CD14-positive monocyte (primary cell): ENCODE data around the gene KAT6B. TPM values are rescaled to one million over a fixed set of nuclear protein-coding genes. Genes with fewer than 3 reads are reported as not detected.

Experiments used
- DNase-seq, 3 donors: peaks; one replicate each; pipeline ENCODE4 v3.0.0-alpha.2; 2011 to 2022
- H2AFZ ChIP-seq: 2 replicates; pipeline ENCODE4 v1.6.0; 2012; ENCODE audit warnings: mild to moderate bottlenecking, low read depth, low read length, inconsistent platforms; ENCODE audit not compliant: insufficient read depth, poor library complexity, severe bottlenecking
- H3K27ac ChIP-seq, 2 donors: 1 replicate in 1 of 2; 2 replicates in 1 of 2; pipeline ENCODE4 v1.5.1; 2012 to 2013; ENCODE audit warnings: low read length in 2 of 2, control low read depth in 1 of 2, inconsistent platforms in 1 of 2, low read depth in 1 of 2, mild to moderate bottlenecking in 1 of 2
- H3K27me3 ChIP-seq, 2 donors: one replicate each; pipeline versions ENCODE4 v1.6.0 to v1.6.1; 2011 to 2013; ENCODE audit warnings: low read length in 2 of 2; ENCODE audit not compliant: control insufficient read depth in 2 of 2, insufficient read depth in 2 of 2
- H3K36me3 ChIP-seq, 2 donors: replicated peaks in 1 of 2; 1 replicate in 1 of 2; 2 replicates in 1 of 2; pipeline versions ENCODE4 v1.5.1 to v1.6.1; 2012 to 2013; ENCODE audit warnings: low read length in 2 of 2, control low read depth in 1 of 2, inconsistent platforms in 1 of 2, mild to moderate bottlenecking in 1 of 2; ENCODE audit not compliant: insufficient read depth in 2 of 2, control insufficient read depth in 1 of 2
- H3K4me1 ChIP-seq, 2 donors: 1 replicate in 1 of 2; 2 replicates in 1 of 2; pipeline versions ENCODE4 v1.5.1 to v1.6.1; 2012 to 2013; ENCODE audit warnings: low read length in 2 of 2, control low read depth in 1 of 2, inconsistent platforms in 1 of 2, mild to moderate bottlenecking in 1 of 2, moderate library complexity in 1 of 2; ENCODE audit not compliant: insufficient read depth in 2 of 2, control insufficient read depth in 1 of 2
- H3K4me2 ChIP-seq: replicated peaks from 2 replicates; pipeline ENCODE3; 2012; ENCODE audit warnings: low read length, moderate library complexity, mild to moderate bottlenecking; ENCODE audit not compliant: poor library complexity, severe bottlenecking; ENCODE audit errors: extremely low read depth
- H3K4me3 ChIP-seq, 3 experiments: fragments of 200-600 bp in 1 of 3; sonication (generic) in 1 of 3; replicated peaks in 1 of 3; 1 replicate in 2 of 3; 2 replicates in 1 of 3; pipeline ENCODE4 v1.5.1; 2011 to 2013; ENCODE audit warnings: low read length in 3 of 3, mild to moderate bottlenecking in 3 of 3, control low read depth in 2 of 3, low read depth in 2 of 3, inconsistent platforms in 1 of 3, moderate library complexity in 1 of 3
- H3K79me2 ChIP-seq: 2 replicates; pipeline ENCODE4 v1.6.0; 2012; ENCODE audit warnings: mild to moderate bottlenecking, control low read depth, inconsistent platforms, low read length, moderate library complexity; ENCODE audit not compliant: insufficient read depth
- H3K9ac ChIP-seq: 2 replicates; pipeline ENCODE4 v1.6.0; 2017; ENCODE audit warnings: low read length, mild to moderate bottlenecking; ENCODE audit not compliant: insufficient read depth, poor library complexity, severe bottlenecking
- H3K9me3 ChIP-seq, 2 donors: replicated peaks in 1 of 2; 1 replicate in 1 of 2; 2 replicates in 1 of 2; pipeline versions ENCODE4 v1.5.1 to v1.6.1; 2012 to 2013; ENCODE audit warnings: low read length in 2 of 2, control low read depth in 1 of 2; ENCODE audit not compliant: control insufficient read depth in 1 of 2, insufficient read depth in 1 of 2
- H4K20me1 ChIP-seq: 2 replicates; pipeline ENCODE4 v1.6.0; 2012; ENCODE audit warnings: mild to moderate bottlenecking, low read length, control low read depth, moderate library complexity; ENCODE audit not compliant: insufficient read depth
- H3K27ac Mint-ChIP-seq, 7 donors: one replicate each; pipeline ENCODE4 v1.8.0; 2020; ENCODE audit warnings: mild to moderate bottlenecking in 7 of 7, mixed read lengths in 7 of 7, moderate library complexity in 6 of 7, inconsistent platforms in 2 of 7
- H3K27me3 Mint-ChIP-seq, 3 donors: one replicate each; pipeline ENCODE4 v1.8.0; 2021 to 2022; ENCODE audit warnings: low read depth in 3 of 3, mild to moderate bottlenecking in 3 of 3, mixed read lengths in 3 of 3, moderate library complexity in 3 of 3, inconsistent platforms in 1 of 3
- H3K36me3 Mint-ChIP-seq, 2 donors: one replicate each; pipeline ENCODE4 v1.8.0; 2020; ENCODE audit warnings: mixed read lengths in 2 of 2, inconsistent platforms in 1 of 2, mild to moderate bottlenecking in 1 of 2
- H3K4me1 Mint-ChIP-seq: one replicate; pipeline ENCODE4 v1.8.0; 2020; ENCODE audit warnings: mild to moderate bottlenecking, mixed read lengths
- H3K4me3 Mint-ChIP-seq, 2 donors: one replicate each; pipeline ENCODE4 v1.8.0; 2020; ENCODE audit warnings: mild to moderate bottlenecking in 2 of 2, mixed read lengths in 2 of 2, moderate library complexity in 1 of 2
- H3K9me3 Mint-ChIP-seq, 7 donors: one replicate each; pipeline ENCODE4 v1.8.0; 2020 to 2022; ENCODE audit warnings: mixed read lengths in 7 of 7, mild to moderate bottlenecking in 6 of 7, moderate library complexity in 6 of 7, inconsistent platforms in 2 of 7
- WGBS: methylation state at CpG from one replicate; pipeline ENCODE4 v1.1.5; 2013; ENCODE audit warnings: missing lambda C conversion rate; ENCODE audit not compliant: insufficient coverage; 5-methylcytosine and 5-hydroxymethylcytosine counted together
- intact Hi-C, 2 donors: fragments of 100-400 bp; cut with micrococcal nuclease; formaldehyde crosslinking; loops; one replicate each; pipeline versions ENCODE4 v1.15.0 to v1.15.1; 2023
- polyA plus RNA-seq, 3 donors: library from polyadenylated mRNA; depleted of rRNA in 1 of 3; unstranded in 2 of 3; stranded (reverse) in 1 of 3; fragments of 300-500 nt in 2 of 3; fragments of >200 nt in 1 of 3; fragmentation: Illumina TruSeq in 2 of 3; gene quantifications; 1 replicate in 2 of 3; 2 replicates in 1 of 3; pipeline ENCODE4 v1.2.3, GENCODE V29; 2012 to 2021
- TF ChIP-seq, protein P1 (sequence below): fragments of 200-600 bp; IDR thresholded peaks from one replicate; pipeline ENCODE4 v1.8.0; 2022; ENCODE audit warnings: antibody characterized with exemption, mild to moderate bottlenecking

KAT6B gene
- polyA plus RNA-seq, 3 donors: 3.3 to 6.4 (median 6.2) TPM

DNA sequence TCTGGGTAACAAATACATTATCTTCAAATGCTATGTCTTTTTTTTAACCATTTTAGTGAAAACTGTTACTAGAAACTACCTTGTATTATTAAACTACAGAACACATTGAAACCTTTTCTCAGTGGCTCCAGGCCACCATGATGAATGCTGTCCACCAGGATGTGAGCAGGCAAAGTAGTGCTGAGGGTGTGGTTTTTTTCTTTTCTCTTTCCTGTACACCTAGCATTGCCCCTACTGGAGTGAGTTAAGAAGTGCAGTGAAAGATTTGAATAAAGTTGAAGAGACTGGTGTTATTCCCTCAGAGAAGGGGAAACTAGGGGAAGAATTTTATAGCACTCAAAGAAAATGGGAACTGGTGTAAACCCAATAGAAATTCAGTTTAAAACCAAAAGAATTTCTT, 165.0 kb downstream of the KAT6B start:
- Histone ChIP-seq H3K4me3 (no peak overlapping the region), H3K9ac (no peak overlapping the region), H3K27me3 (no peaks in the 10 kb centered on the region), H3K4me1 (no peaks in the 10 kb centered on the region), H3K27ac (no peak overlapping the region), H3K9me3 (no peaks in the 10 kb centered on the region), H3K36me3 (peaks cover 25 to 67% of the 10 kb centered on the region in 2 donors), H2AFZ (no peak overlapping the region), H3K4me2 (no peak overlapping the region), H3K79me2 (no peaks in the 10 kb centered on the region), H4K20me1 (no peaks in the 10 kb centered on the region)
- TF ChIP-seq, protein P1, sequence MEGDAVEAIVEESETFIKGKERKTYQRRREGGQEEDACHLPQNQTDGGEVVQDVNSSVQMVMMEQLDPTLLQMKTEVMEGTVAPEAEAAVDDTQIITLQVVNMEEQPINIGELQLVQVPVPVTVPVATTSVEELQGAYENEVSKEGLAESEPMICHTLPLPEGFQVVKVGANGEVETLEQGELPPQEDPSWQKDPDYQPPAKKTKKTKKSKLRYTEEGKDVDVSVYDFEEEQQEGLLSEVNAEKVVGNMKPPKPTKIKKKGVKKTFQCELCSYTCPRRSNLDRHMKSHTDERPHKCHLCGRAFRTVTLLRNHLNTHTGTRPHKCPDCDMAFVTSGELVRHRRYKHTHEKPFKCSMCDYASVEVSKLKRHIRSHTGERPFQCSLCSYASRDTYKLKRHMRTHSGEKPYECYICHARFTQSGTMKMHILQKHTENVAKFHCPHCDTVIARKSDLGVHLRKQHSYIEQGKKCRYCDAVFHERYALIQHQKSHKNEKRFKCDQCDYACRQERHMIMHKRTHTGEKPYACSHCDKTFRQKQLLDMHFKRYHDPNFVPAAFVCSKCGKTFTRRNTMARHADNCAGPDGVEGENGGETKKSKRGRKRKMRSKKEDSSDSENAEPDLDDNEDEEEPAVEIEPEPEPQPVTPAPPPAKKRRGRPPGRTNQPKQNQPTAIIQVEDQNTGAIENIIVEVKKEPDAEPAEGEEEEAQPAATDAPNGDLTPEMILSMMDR: no peak
- Mint-ChIP-seq H3K4me3 (no peak overlapping the region), H3K27ac (no peak overlapping the region), H3K36me3 (peaks cover 35 to 38% of the 10 kb centered on the region in 2 donors), H3K27me3 (no peaks in the 10 kb centered on the region), H3K9me3 (no peaks in the 10 kb centered on the region), H3K4me1 (no peaks in the 10 kb centered on the region)
- no peak for DNase-seq
- intact Hi-C loops: no loop called here

- no peak for DNase-seq
- Histone ChIP-seq H3K4me2 (no peak overlapping the region), H3K9me3 (no peaks in the 10 kb centered on the region), H3K27ac (no peak overlapping the region), H2AFZ (no peak overlapping the region), H3K4me1 (no peaks in the 10 kb centered on the region), H3K9ac (no peak overlapping the region), H4K20me1 (no peaks in the 10 kb centered on the region), H3K27me3 (no peaks in the 10 kb centered on the region), H3K36me3 (peaks cover 23 to 70% of the 10 kb centered on the region in 2 donors), H3K4me3 (no peak overlapping the region), H3K79me2 (no peaks in the 10 kb centered on the region)
- TF ChIP-seq, protein P1: no peak
- H3K4me3 Mint-ChIP-seq: no peak overlapping the region
- H3K9me3 Mint-ChIP-seq: no peaks in the 10 kb centered on the region
- H3K27ac Mint-ChIP-seq: no peak overlapping the region
- peaks cover 33 to 37% of the 10 kb centered on the region in 2 donors for H3K36me3 Mint-ChIP-seq
- no peaks in the 10 kb centered on the region for H3K4me1 Mint-ChIP-seq
- intact Hi-C loops: no loop called here
- no CpG with 5 or more reads among the region's 3 CpGs for WGBS
- H3K27me3 Mint-ChIP-seq: no peaks in the 10 kb centered on the region
These were observed 165.7 kb downstream of the KAT6B start for GRCh38 chr10:74992068-74992467.
